Measurements from ENCODE around the gene SEMA4G.

Gene SEMA4G

DNA sequence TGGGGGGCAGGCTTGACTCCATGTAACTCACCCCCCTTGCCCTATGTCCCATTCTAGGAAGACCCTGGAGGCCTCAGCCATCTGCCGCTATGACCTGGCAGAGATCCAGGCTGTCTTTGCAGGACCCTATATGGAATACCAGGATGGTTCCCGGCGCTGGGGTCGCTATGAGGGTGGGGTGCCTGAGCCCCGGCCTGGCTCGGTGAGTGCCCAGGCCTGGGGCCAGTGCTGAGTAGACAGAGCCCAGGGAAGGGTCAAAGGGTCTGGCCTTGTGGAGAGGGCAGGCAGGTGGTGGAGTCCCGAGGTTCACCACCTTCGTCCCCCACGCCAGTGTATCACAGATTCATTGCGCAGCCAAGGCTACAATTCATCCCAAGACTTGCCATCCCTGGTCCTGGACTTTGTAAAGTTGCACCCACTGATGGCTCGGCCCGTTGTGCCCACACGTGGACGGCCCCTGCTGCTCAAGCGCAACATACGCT is 10.5 kb downstream of the SEMA4G start:
- DNase-seq (ENCODE audit: low spot score in 2 of 2) (no peak), ATAC-seq (no peak)
- peaks cover 23% of the 10 kb centered on the region for H3K36me3 Mint-ChIP-seq
- no peak overlapping the region for H3K4me3 Mint-ChIP-seq
- H3K4me1 Mint-ChIP-seq = peaks cover 10% of the 10 kb centered on the region
- peak overlapping the region; percentile 33 for H3K27ac Mint-ChIP-seq
- H3K9me3 Mint-ChIP-seq = no peaks in the 10 kb centered on the region

DNA sequence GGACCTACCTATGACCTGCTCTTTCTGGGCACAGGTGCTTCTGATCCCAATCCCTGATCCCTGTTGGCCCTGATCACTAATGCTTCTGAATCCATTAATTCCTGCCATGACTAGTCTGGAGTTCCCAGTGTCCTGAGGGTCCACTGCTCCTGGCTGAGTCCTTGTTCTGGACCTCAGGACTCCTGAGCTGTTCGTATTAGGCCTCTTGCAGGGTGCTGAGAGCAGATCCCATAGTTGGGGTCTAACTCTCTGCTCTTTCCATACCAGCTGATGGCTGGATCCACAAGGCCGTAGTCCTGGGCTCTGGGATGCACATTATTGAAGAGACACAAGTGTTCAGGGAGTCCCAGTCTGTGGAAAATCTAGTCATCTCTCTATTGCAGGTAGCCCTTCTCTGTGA is 11.0 kb downstream of the SEMA4G start:
- no peak for ATAC-seq
- no peak for DNase-seq (ENCODE audit: low spot score in 2 of 2)
- peak overlapping the region; percentile 33 for H3K27ac Mint-ChIP-seq
- peaks cover 11% of the 10 kb centered on the region for H3K4me1 Mint-ChIP-seq
- H3K4me3 Mint-ChIP-seq = no peak overlapping the region
- H3K36me3 Mint-ChIP-seq = peaks cover 25% of the 10 kb centered on the region
- no peaks in the 10 kb centered on the region for H3K9me3 Mint-ChIP-seq

DNA sequence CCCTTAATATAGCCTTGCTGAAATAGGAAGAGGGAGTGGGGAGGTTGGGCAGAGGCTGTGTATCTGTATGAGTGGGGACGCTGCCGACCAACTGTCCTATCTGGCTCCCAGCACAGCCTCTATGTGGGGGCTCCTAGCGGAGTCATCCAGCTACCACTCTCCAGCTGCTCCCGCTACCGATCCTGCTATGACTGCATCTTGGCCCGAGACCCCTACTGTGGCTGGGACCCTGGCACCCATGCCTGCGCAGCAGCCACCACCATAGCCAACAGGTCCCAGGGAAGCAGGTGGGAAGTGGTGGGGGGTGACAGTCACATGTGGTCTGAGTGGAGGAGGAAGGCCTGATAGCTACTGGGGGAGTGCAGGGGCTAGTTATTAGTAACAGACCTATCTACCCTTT is 11.4 kb downstream of the SEMA4G start:
- Mint-ChIP-seq H3K4me1 (peaks cover 15% of the 10 kb centered on the region), H3K36me3 (peaks cover 29% of the 10 kb centered on the region), H3K27ac (peak overlapping the region; percentile 33), H3K9me3 (no peaks in the 10 kb centered on the region), H3K4me3 (no peak overlapping the region)
- DNase-seq (ENCODE audit: low spot score in 2 of 2) (no peak), ATAC-seq (no peak)

DNA sequence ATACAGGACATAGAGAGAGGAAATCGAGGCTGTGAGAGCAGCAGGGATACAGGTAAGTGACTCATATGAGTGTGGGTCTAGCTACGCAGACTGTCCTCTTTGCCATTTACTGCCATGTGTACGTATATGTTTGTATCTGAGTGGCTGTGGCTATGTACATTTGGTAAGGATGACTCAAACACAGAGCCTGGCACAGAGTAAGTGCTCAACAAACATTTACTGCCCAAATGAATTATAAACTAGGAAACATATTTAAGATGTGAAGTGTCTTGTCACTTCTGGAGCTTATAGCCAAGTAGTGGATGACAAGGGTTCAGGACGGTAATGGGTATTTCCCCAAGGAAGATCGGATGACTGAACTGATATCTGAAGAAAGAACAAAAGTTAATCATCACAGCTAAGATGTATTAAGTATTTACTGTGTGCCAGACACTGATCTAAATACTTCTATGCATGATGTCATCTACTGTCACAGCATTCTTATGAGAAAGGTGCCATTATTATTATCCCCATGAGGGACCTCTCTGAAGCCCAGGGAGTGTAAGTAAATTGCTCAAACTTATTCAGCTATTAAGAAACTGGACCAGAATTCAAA is 12.0 kb downstream of the SEMA4G start:
- Mint-ChIP-seq H3K27ac (no peak overlapping the region), H3K9me3 (no peaks in the 10 kb centered on the region), H3K4me3 (no peak overlapping the region), H3K36me3 (peaks cover 33% of the 10 kb centered on the region), H3K4me1 (peaks cover 20% of the 10 kb centered on the region)
- no peak for DNase-seq (ENCODE audit: low spot score in 2 of 2)
- ATAC-seq = no peak

DNA sequence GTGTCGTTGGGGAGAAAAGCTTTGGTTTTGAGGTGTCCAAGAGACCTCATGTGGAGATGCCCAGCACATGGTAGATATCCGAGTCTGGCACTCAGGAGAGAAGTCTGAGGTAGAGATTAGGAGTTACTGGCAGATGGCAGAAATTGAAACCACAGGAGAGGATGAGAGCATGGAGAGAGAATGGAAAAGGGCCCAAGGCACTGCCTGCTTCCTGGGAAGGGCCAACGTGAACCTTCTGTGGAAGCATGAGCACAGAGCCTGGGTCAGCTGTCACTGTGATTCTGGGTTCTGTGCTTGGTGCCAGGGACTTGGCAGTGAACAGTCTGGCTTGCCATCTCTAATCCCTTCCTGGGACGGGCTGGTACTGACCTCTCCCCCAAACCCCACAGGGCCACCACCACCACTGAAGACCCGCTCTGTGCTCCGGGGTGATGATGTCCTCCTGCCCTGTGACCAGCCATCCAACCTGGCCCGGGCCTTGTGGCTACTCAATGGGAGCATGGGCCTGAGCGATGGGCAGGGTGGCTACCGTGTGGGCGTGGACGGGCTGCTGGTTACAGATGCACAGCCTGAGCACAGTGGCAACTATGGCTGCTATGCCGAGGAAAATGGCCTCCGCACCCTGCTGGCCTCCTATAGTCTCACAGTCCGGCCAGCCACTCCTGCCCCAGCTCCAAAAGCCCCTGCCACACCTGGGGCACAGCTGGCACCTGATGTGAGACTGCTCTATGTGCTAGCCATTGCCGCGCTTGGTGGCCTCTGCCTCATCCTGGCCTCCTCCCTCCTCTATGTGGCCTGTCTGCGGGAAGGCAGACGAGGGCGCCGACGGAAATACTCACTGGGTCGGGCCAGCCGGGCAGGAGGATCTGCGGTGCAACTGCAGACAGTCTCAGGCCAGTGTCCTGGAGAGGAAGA is 13.9 kb downstream of the SEMA4G start:
- no peaks in the 10 kb centered on the region for H3K9me3 Mint-ChIP-seq
- peaks cover 31% of the 10 kb centered on the region for H3K4me1 Mint-ChIP-seq
- ATAC-seq (no peak), DNase-seq (ENCODE audit: low spot score in 2 of 2) (no peak)
- peak overlapping the region; percentile 1 for H3K27ac Mint-ChIP-seq
- no peak overlapping the region for H3K4me3 Mint-ChIP-seq
- peaks cover 40% of the 10 kb centered on the region for H3K36me3 Mint-ChIP-seq

DNA sequence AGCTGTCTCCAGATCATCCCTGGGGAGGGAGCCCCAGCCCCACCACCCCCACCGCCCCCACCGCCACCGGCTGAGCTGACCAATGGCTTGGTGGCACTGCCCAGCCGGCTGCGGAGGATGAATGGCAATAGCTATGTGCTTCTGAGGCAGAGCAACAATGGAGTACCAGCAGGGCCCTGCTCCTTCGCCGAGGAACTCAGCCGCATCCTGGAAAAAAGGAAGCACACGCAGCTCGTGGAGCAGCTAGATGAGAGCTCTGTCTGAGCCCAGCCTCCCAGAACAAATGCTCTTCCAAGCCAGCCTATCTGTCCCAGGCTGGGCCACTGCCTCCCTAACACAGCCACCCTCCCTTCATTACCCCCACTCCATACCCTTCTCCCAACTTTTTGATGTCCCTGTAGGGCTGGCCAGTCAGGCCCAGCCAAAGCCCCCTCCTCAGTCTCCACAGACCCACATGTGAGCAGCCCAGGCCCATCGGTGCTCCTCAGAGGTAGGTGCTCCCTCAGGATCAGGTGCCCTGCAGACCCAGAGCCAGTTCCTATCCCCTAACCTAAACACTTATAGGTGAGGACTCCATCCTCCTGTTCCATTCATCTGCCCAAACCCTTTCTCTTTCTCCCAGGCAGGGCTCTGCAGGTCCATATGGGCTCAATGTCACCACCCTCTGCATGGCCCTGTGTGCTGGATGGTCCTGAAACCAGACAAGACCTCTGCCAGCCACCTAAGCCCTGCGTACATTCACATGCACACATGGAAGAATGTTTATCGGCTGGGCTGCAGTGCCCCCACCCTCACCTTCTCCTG is 14.8 kb downstream of the SEMA4G start:
- ATAC-seq (no peak), DNase-seq (ENCODE audit: low spot score in 2 of 2) (no peak)
- no peaks in the 10 kb centered on the region for H3K9me3 Mint-ChIP-seq
- peaks cover 40% of the 10 kb centered on the region for H3K36me3 Mint-ChIP-seq
- peaks cover 31% of the 10 kb centered on the region for H3K4me1 Mint-ChIP-seq
- peak overlapping the region; percentile 68 for H3K27ac Mint-ChIP-seq
- no peak overlapping the region for H3K4me3 Mint-ChIP-seq

DNA sequence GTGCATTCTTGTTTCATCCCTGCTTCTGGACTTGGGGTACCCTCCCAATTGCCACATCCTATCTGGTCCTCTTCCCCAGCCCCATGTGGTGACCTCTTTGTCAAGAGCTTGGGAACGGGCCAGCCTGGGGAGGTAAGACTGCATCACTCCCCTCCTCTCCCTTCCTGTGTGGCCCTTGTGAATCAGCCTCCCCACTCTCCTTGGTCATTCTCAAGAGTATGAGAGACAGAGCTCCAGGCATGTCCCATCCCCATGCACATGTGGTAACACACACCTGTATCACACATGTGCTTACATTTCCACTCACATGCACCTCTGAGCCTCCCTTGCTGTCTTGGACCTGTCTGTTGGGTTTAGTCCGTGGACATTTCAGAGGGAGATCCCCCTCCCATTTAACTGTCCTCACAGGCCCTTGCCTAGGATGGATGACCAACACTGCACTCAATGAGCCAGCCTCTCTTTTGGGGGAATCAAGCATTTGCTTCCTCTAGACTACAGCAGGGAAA is 15.4 kb downstream of the SEMA4G start:
- peak overlapping the region; percentile 68 for H3K27ac Mint-ChIP-seq
- no peaks in the 10 kb centered on the region for H3K9me3 Mint-ChIP-seq
- DNase-seq (ENCODE audit: low spot score in 2 of 2) (no peak), ATAC-seq (no peak)
- peaks cover 36% of the 10 kb centered on the region for H3K4me1 Mint-ChIP-seq
- H3K36me3 Mint-ChIP-seq = peaks cover 45% of the 10 kb centered on the region
- H3K4me3 Mint-ChIP-seq = no peak overlapping the region

DNA sequence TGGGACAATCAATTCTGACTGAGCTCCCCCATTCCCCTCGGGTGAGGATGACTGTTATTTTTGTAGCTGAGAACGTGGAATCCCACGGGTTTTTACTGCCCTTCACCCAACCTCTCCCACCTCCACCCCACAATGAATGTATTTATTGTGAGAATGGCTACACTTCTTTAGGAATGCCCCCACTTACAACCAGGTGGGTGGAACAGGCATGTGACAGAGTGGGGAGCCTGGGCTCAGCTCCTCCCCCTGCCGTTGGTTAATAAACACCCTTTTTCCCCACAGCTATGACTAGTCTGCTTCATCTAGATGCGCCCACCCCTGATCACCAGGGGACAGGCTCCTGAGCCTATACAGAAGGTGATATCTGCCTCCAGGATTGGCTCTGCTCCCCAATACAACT is 16.0 kb downstream of the SEMA4G start:
- Mint-ChIP-seq H3K27ac (no peak overlapping the region), H3K4me3 (peak overlapping the region; percentile 99), H3K36me3 (peaks cover 50% of the 10 kb centered on the region), H3K9me3 (no peaks in the 10 kb centered on the region), H3K4me1 (peaks cover 42% of the 10 kb centered on the region)
- DNase-seq (ENCODE audit: low spot score in 2 of 2) (no peak), ATAC-seq (no peak)

DNA sequence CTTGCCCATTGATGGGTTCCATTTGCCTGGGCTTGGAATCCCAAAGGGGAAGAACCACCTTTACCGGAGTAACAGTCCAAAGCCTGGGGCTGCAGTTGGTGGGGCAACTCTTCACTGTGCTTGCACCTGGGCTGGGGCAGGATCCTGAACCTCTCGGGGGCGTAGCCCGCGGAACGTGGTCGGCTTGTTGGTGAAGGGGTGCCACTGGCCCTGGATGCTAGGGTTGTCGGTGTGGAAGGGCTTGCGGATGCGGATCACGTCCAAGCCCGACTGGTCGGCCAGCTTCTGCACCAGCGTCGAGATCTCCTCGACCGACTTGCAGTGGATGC is 17.3 kb downstream of the SEMA4G start:
- Mint-ChIP-seq H3K4me3 (peak overlapping the region; percentile 99), H3K27ac (peak overlapping the region; percentile 97), H3K36me3 (peaks cover 59% of the 10 kb centered on the region), H3K4me1 (peaks cover 53% of the 10 kb centered on the region), H3K9me3 (no peaks in the 10 kb centered on the region)
- no peak for DNase-seq (ENCODE audit: low spot score in 2 of 2)
- ATAC-seq = no peak

DNA sequence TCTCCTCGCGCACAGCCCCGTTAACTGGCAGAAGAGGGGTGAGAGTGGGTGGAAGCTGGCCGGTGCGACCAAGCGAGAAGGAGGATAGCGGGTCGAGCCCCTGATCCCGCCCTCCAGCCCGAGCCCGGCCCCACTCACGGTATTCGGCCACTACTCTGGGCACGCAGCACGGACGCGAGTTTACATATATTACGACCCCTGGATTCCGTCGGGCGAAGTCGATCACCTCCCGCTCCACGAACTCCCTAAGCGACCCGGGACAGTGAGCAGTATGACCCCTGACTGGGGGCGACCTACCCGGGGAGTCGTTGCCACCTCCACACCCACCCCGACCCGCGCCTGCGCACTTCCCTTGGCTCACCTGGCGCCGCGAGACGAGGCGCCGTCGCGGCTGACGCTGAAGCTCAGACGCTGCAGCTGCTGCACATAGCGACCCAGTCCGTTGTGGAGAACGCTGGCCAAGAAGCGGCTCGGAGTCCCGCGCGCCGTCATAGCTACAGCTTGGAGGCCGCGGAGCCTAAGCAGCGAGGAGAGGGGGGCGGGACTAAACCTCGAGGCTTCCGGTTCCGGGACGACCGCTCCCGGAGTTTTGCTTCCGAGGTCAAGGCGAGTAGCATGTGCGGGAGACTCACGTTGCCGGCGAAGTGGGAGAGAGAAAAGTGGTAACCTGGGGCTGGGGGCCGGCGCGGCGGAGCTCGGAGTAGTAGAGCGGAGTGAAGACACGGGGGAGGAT is 17.8 kb downstream of the SEMA4G start, which contains the start of the genes MRPL43 and TWNK:
TSS of gene MRPL43 (minus strand) at position 546 of the 733 bp plus-strand sequence. CDS start at position 492, 54 bp downstream.
TSS of gene TWNK (plus strand) at position 592 of the 733 bp plus-strand sequence. CDS start 668 bp downstream, outside the sequence.
- Mint-ChIP-seq H3K27ac (peak within 1 kb of the TSS; percentile 97), H3K36me3 (peaks cover 60% of the 10 kb centered on the region), H3K4me1 (peaks cover 53% of the 10 kb centered on the region), H3K4me3 (peak within 1 kb of the TSS; percentile 99), H3K9me3 (no peaks in the 10 kb centered on the region)
- ATAC-seq = peak; percentile 95
- DNase-seq (ENCODE audit: low spot score in 2 of 2) = peak; percentile 65 to 90

DNA sequence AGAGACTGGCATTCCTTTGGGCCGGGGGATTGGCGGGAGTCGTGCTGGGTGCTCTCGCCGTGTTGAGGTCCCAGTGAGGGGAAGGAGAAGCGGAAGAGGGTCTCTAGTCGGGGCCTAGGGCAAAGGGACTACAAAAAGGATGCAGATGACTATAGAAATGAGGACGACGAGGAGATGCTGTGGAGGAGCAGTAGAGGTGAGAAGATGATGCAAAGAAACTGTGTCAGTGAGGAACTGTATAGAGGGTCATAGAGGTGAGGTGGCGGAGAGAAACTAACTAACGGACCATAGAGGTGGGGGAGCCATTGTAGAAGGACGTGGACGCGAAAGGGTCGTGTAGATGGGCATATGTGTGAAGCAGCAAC is 18.4 kb downstream of the SEMA4G start:
- peak overlapping the region; percentile 97 for H3K27ac Mint-ChIP-seq
- DNase-seq (ENCODE audit: low spot score in 2 of 2) (no peak), ATAC-seq (peak; percentile 3)
- no peaks in the 10 kb centered on the region for H3K9me3 Mint-ChIP-seq
- H3K4me3 Mint-ChIP-seq = peak overlapping the region; percentile 99
- H3K36me3 Mint-ChIP-seq = peaks cover 60% of the 10 kb centered on the region
- H3K4me1 Mint-ChIP-seq = peaks cover 53% of the 10 kb centered on the region

DNA sequence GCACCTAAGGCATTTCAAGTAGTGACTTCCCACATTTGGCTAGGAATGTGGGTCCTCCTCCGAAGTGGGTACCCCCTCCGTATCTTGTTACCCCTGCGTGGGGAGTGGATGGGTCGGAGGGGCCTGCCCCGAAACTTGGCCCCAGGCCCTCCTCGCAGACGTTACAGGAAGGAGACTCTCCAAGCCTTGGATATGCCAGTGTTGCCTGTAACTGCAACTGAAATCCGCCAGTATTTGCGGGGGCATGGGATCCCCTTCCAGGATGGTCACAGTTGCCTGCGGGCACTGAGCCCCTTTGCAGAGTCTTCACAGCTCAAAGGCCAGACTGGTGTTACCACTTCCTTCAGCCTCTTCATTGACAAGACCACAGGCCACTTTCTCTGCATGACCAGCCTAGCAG is 18.9 kb downstream of the SEMA4G start:
- Mint-ChIP-seq H3K4me1 (peaks cover 53% of the 10 kb centered on the region), H3K9me3 (no peaks in the 10 kb centered on the region), H3K4me3 (peak overlapping the region; percentile 99), H3K36me3 (peaks cover 65% of the 10 kb centered on the region), H3K27ac (peak overlapping the region; percentile 97)
- ATAC-seq (no peak), DNase-seq (ENCODE audit: low spot score in 2 of 2) (no peak)

DNA sequence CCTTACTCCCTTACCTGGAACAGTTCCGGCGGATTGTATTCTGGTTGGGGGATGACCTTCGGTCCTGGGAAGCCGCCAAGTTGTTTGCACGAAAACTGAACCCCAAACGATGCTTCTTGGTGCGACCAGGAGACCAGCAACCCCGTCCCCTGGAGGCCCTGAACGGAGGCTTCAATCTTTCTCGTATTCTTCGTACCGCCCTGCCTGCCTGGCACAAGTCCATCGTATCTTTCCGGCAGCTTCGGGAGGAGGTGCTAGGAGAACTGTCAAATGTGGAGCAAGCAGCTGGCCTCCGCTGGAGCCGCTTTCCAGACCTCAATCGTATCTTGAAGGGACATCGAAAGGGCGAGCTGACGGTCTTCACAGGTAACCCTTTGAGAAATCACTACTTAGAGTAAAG is 19.8 kb downstream of the SEMA4G start:
- Mint-ChIP-seq H3K27ac (no peak overlapping the region), H3K36me3 (peaks cover 74% of the 10 kb centered on the region), H3K4me3 (peak overlapping the region; percentile 99), H3K9me3 (no peaks in the 10 kb centered on the region), H3K4me1 (peaks cover 50% of the 10 kb centered on the region)
- ATAC-seq = no peak
- DNase-seq (ENCODE audit: low spot score in 2 of 2) = no peak

DNA sequence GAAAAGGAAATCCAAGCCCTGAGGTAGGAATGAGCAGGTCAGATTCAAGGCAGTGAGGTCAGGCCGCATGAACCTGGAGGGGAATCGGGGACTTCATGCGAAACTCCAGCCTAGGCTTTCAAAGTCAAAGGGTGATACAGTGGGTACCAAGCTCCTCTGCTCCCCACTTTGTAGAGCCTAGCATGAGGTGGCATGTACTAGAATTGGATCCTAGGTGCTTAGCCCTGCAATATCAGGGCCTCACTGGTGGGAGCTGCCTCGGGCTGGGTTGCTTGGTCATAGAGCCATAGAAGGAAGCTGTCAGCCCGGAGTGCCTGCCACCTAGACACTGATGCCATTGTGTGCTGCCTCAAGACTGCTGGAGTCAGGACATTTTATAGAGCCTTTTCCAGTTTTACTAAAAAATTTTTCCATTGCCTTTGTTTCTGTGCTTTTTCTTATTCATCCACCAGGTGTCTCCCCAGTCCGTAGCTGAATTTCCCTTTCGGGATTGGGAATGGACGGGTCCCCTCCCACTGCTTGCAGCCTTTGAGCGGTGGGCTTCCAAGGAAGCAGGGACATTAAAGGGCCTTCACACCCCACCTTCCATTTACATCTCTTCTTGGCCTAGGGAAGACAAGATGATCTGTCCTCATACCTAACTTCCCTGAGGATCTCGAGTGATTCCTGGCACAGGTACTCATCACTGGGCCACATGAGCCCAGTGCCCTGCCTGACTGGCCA is 24.8 kb downstream of the SEMA4G start:
- Mint-ChIP-seq H3K4me1 (peaks cover 42% of the 10 kb centered on the region), H3K27ac (peak overlapping the region; percentile 84), H3K36me3 (peaks cover 78% of the 10 kb centered on the region), H3K9me3 (no peaks in the 10 kb centered on the region), H3K4me3 (no peak overlapping the region)
- DNase-seq (ENCODE audit: low spot score in 2 of 2) (no peak), ATAC-seq (no peak)

Measured in stimulated activated effector memory CD8-positive, alpha-beta T cell treated with anti-CD3 and anti-CD28 coated beads, Interleukin-12 subunit alpha, Interleukin-12 subunit beta, amount 100 ng/mL, for 72 hours (primary cell).